Stimulated activated naive CD8-positive, alpha-beta T cell treated with anti-CD3 and anti-CD28 coated beads, Interleukin-15, Interleukin-2, amounts not matched to agents 100 U/mL and 50 U/mL, for 24 hours (primary cell): ENCODE results near the gene FGD4.
"Not testable (repeated sequence)": the region's sequence is repeated elsewhere in the genome, so short reads cannot be mapped to it uniquely, and the experiment has no call there.

ENCODE experiments used
- ATAC-seq: fragments of 150-1000 bp; cut with Tn5 transposase; one replicate; pipeline ENCODE4 v1.10.0; 2021
- DNase-seq: peaks from one replicate; pipeline ENCODE4 v3.0.0; 2021

The FGD4 gene

GRCh38 chr12:32525802-32526201, 126.4 kb downstream of the FGD4 start:
- ATAC-seq, DNase-seq: not testable (repeated sequence)

GRCh38 chr12:32526343-32526742, 127.0 kb downstream of the FGD4 start:
- not testable (repeated sequence) for ATAC-seq, DNase-seq

GRCh38 chr12:32532422-32532821, 133.1 kb downstream of the FGD4 start:
- no peak for DNase-seq
- no peak for ATAC-seq

- ATAC-seq (no peak), DNase-seq (no peak)
These were observed 133.6 kb downstream of the FGD4 start for GRCh38 chr12:32532951-32533350.

- not testable (repeated sequence) for DNase-seq, ATAC-seq
These were observed 134.1 kb downstream of the FGD4 start for GRCh38 chr12:32533506-32533905.

- DNase-seq (no peak), ATAC-seq (no peak)
These were observed 134.7 kb downstream of the FGD4 start for GRCh38 chr12:32533971-32534590.

GRCh38 chr12:32534698-32535097, 135.3 kb downstream of the FGD4 start:
- no peak for ATAC-seq
- DNase-seq: no peak

GRCh38 chr12:32535288-32535999, 136.1 kb downstream of the FGD4 start:
- DNase-seq: peak; percentile 10
- no peak for ATAC-seq

GRCh38 chr12:32536000-32536345, 136.6 kb downstream of the FGD4 start:
- ATAC-seq (no peak), DNase-seq (no peak)

GRCh38 chr12:32541754-32542374, 142.5 kb downstream of the FGD4 start:
- no peak for DNase-seq
- no peak for ATAC-seq

- ATAC-seq: no peak
- DNase-seq: no peak
These were observed 143.3 kb downstream of the FGD4 start for GRCh38 chr12:32542428-32543229.

- ATAC-seq (no peak), DNase-seq (no peak)
These were observed 145.5 kb downstream of the FGD4 start for GRCh38 chr12:32544893-32545292.

GRCh38 chr12:32545413-32545980, 146.1 kb downstream of the FGD4 start:
- no peak for DNase-seq
- no peak for ATAC-seq

GRCh38 chr12:32546272-32546671, 146.9 kb downstream of the FGD4 start:
- ATAC-seq: no peak
- no peak for DNase-seq

GRCh38 chr12:32548691-32549281, 149.4 kb downstream of the FGD4 start:
- no peak for DNase-seq
- no peak for ATAC-seq

GRCh38 chr12:32549675-32550079, 150.3 kb downstream of the FGD4 start:
- ATAC-seq (no peak), DNase-seq (no peak)

GRCh38 chr12:32551058-32551457, 151.7 kb downstream of the FGD4 start:
- DNase-seq: no peak

GRCh38 chr12:32558903-32559302, 159.5 kb downstream of the FGD4 start:
- ATAC-seq (peak; percentile 19), DNase-seq (no peak)

More at GRCh38 chr12:32551058-32551457, 151.7 kb downstream of the FGD4 start:
- no peak for ATAC-seq

- DNase-seq: no peak
- ATAC-seq: no peak
These were observed 160.1 kb downstream of the FGD4 start for GRCh38 chr12:32559434-32559833.

- DNase-seq: no peak
- ATAC-seq: no peak
These were observed 161.2 kb downstream of the FGD4 start for GRCh38 chr12:32560520-32560919.

- DNase-seq: no peak
- peak; percentile 46 for ATAC-seq
These were observed 162.6 kb downstream of the FGD4 start for GRCh38 chr12:32561931-32562341.

- DNase-seq, ATAC-seq: not testable (repeated sequence)
These were observed 163.1 kb downstream of the FGD4 start for GRCh38 chr12:32562413-32562812.
